Effector CD8-positive, alpha-beta T cell (primary cell): ENCODE data around the gene NFE2L1.
"Not testable (repeated sequence)": the region's sequence is repeated elsewhere in the genome, so short reads cannot be mapped to it uniquely, and the experiment has no call there.

Experiments used
- DNase-seq: peaks from one replicate; lab custom pipeline; 2025; lab: John Stamatoyannopoulos, UW

Gene NFE2L1

DNA sequence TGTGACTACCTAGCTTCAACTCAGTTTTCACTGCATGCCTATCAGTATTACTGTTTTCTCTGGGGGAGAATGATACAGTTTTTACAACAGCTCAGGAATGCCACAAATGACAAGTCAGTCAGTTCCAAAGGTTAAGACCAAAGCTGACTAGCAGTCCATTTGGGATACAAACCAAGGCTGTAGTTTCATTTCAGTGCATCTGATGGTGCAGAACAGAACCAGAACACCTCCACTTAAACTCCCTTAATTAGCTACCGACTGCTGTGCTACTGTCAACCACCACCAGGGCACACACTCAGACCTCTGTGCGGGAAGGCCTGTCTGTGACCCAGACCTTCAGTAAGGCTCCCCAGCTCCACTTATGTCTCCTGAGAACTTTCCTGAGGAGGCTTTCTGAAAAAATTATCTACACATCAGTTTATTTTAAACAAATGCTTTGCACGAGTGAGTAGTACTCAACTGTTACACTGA is 20.4 kb downstream of the NFE2L1 start:
- DNase-seq = no peak

DNA sequence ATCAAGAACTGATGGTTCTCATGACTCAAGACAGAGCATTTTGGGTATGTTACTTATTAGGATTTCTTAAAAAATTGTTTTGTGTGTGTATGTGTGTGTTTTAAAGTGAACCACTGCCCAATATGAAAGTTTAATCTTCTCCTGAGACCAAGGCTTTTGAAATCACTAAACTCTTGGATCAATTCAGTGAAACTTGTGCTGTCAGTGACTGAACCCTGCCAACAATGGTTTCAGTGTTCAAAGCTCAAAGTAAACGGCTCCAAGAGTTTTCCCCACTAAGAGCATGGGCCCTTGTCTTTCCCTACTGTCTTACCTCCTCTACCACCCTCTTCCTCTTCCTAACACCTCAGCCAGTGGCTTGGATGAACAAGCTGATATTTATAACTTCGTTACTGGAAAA is 22.0 kb downstream of the NFE2L1 start:
- DNase-seq = no peak

DNA sequence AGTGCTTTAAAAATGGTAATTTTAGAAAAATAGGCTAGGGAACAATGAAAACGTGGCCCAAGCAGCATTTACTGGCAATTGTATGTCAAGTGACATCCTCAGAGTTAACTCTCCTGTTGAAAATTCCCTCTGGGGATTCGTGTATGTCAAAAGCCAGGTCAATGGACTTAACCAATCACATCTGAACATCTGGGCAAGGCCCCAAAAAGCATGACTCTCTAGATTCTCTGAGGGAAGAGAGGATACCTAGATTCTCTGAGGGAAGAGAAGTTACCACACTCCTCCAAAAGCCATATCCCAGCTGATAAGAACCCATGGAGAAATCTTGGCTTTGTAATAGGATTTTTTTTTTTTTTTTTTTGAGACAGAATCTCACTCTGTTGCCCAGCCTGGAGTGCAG is 23.5 kb downstream of the NFE2L1 start:
- DNase-seq = no peak

DNA sequence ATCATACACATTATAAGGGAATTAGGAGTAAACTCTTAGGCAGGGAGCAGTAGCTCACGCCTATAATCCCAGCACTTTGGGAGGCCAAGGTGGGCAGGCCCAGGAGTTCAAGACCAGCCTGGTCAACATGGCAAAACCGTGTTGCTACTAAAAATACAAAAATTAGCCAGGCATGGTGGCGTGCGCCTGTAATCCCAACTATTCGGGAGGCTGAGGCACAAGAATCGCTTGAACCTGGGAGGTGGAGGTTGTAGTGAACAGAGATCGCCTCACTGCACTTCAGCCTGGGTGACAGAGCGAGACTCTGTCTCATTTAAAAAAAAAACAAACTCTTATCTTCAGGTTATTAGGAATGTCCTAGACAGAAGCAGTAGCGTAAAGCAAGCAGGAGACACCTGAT is 24.7 kb downstream of the NFE2L1 start:
- DNase-seq = not testable (repeated sequence)

DNA sequence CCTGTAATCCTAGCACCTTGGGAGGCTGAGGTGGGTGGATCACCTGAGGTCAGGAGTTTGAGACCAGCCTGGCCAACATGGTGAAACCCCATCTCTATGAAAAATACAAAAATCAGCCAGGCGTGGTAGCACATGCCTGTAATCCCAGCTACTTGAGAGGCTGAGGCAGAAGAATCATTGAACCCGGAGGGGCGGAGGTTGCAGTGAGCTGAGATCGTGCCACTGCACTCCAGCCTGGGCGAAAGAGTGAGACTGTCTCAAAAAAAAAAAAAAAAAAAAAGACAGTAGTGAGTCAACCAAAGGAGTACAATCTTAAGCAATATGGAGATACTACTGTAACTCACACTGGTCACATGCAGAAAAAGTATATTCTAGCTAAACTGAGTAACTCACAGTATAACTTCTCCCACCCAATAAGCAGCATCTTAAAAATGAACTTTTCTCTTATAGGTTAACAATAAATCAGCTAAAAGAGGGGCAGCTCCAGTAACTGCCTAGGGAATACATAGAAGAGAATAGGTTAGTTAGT is 25.5 kb downstream of the NFE2L1 start:
- DNase-seq = not testable (repeated sequence)

DNA sequence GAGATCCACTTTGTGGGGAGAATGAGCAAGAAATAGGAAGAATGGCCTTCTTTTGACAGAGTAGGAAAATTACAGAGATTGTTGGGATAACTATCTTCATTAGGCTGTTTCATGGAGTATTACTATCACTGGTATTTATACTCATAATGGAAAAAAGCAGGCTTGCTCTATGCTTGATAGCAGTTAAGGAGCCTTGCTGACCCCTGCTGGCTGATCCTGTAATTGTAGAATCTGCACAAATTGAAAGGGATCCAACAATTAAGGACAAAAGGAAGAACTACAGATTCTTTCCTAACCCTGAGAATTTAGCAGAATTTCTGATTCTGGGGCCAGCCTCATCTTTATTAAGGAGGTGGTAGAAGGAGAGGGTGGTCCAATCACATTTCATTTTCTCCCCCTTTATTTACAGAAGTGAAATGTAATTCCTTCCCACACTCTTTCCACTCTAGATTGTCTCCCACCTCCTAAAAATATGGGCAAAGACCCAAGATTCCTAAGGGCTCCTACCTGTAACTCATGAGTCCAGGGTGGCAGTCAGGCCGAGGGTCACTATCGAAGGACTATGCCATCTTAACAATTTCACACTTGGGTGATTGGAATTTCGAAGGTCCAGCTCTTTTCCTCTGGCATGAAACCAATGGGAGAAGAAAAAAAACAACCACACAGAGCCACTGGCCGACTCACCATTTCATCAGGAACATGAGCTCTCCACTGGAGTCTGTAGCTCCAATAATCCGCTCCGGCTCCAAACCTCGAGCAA is 26.3 kb downstream of the NFE2L1 start:
- peak; percentile 63 for DNase-seq

DNA sequence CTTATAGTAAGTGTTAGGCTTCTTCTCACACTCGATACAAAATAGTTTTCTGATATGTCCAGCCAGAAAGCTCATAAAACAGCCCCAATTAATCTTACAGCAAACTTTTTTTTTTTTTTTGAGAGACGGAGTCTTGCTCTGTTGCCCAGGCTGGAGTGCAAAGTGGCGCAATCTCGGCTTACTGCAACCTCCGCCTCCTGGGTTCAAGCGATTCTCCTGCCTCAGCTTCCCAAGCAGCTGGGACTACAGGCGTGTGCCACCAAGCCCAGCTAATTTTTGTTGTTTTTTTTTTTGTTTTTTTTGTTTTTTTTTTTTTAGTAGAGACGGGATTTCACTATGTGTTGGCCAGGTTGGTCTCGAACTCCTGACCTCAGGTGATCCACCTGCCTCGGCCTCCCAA is 29.0 kb downstream of the NFE2L1 start:
- DNase-seq = not testable (repeated sequence)

DNA sequence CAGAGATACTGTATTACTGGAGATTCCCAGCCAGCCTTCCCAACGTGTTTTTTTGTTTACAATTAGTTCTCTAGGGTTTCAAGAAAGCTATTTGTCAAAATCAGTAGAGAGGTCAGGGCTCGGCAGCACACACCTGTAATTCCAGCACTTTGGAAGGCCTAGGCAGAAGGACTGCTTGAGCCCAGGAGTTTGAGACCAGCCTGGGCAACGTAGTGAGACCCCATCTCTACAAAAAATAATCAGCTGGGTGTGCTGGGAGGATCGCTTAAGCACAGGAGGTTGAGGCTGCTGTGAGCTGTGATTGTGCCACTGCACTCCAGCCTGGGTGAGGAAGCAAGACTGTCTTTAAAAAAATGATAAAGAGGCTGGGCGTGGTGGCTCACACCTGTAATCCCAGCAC is 33.7 kb downstream of the NFE2L1 start:
- no peak for DNase-seq

DNA sequence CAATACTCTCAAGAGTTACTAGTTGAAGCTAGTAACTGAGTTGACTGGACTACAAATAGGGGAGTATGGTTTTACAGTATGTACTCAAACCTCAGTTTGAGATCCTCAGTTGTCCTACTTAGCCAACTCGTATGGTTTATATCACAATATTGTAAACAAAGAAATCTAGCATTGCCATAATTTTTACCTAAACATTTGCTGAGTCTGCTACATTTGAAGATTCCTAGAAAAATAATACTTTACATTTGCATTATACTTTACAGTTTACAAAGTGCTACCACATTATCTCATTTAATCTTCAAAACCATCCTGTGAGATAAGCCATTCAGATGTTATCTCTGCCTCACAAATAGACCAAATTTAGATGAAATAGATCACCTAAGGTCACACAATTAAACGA is 36.8 kb downstream of the NFE2L1 start:
- DNase-seq = no peak

DNA sequence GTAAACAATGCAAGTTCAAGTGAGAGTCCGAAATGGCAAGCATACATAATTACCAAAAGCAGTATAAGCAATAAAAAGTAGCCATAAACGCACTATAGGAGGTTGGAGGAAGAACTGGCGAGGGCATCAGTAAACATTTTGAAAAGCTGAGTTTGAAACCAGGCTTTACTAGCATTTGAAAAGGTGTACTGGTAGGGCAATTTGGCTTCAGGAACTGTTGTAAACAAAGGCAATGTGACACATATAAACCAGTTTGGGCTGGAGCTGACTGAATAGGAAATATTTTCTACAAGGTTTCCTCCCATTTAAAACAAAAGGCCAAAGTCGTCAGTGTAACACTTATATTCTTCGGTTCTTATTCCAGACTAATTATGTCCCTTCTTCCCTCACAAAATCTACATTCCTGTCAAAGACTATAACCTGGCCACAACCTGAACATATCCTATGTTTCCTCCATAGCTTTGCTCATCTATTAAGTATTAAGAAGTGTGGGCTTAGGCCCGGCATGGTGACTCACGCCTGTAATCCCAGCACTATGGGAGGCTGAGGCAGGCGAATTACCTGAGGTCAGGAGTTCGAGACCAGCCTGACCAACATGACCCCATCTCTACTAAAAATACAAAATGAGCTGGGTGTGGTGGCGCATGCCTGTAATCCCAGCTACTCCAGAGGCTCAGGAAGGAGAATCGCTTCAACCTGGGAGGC is 45.3 kb downstream of the NFE2L1 start:
- DNase-seq = no peak

DNA sequence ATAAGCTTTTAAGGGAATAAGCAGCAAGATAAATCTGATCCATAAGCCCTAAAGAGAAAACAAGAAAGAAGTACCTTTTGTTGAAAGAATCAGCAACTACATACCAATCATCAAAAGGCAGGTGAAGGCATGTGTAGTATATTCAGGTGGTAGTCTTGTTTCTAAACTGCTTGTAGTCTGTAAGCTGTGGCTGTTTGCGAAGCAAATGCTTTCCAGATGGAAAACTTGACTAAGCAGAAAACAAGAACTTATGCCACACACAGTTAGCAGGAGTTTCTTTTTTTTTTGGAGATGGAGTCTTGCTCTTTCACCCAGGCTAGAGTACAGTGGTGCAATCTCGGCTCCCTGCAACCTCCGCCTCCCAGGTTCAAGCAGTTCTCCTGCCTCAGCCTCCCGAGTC is 47.5 kb downstream of the NFE2L1 start:
- no peak for DNase-seq

DNA sequence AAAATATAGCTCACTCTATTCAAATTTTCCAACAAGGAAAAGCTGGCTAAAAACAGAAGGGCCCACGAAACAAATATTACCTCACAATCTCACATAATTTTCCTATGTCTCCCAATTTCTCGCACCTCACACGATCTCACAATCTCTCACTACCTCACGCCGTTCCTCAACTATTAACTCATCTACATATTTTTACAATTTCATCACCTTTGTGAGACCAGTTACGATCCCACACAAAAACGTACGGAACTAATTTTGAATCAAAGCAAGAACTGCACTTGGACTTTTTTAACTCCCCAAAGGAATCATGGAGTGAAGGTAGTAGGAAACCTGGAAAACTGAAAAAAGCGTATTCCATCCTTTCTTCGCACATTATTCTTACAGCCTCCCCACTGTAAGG is 52.0 kb downstream of the NFE2L1 start:
- no peak for DNase-seq

DNA sequence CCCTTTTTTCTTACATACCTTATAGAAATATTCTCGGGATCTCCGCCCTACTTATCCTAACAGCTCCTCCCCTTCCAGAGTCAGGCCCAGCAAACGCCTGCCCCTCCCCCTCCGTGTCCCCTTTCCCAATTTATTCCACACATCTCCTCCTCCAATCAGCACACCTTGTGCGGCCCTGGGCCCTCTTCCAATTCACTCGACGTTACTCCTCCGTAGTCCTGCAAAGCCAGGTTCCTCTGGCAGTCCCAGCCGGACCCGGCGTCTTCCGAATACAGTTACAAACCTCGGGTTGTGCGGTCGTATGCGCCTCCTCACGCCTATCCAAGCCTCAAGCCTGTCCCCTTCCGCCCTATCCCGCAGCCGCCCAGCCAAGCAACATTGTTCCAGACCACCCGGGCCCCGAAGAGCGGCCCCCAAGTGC is 52.4 kb downstream of the NFE2L1 start:
- DNase-seq = no peak

DNA sequence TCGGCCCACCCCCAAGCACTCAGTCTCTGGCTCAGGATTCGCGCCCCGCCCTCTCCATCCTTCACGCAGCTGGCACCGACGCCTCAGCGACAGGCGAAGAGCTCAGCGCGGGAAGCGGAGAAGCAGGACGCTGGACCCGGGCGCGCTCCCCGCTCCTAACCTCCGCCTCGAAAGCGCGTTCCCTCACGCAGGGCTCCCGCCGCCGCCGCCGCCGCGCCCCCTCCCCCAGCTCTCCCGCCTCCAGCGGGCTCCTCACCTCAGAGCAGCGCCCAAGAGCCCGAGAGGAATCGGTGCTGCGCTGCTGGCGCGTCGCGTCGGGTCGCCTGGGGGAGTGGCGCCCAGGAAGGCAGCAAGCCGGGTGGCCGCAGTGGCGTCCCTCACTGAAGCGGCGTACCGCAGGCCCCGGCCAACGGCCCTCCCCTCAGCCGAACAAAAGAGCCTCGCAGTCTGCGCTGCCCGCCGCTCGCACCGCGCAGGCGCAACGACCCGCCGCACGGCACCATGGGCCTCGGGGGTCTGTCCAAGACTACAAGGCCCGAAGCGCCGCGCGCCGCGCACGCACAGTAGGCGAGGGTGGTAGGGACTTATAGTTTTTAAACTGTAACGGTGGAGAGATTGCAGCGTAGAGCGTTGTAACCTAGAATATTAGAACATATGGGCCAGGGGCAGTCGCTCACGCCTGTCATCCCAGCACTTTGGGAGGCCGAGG is 53.0 kb downstream of the NFE2L1 start, which contains the start of gene CBX1:
CBX1 (minus strand) TSS at position 467 of the 709 bp plus-strand sequence. CDS start 24,474 bp downstream, outside the sequence.
- peak; percentile 84 for DNase-seq

DNA sequence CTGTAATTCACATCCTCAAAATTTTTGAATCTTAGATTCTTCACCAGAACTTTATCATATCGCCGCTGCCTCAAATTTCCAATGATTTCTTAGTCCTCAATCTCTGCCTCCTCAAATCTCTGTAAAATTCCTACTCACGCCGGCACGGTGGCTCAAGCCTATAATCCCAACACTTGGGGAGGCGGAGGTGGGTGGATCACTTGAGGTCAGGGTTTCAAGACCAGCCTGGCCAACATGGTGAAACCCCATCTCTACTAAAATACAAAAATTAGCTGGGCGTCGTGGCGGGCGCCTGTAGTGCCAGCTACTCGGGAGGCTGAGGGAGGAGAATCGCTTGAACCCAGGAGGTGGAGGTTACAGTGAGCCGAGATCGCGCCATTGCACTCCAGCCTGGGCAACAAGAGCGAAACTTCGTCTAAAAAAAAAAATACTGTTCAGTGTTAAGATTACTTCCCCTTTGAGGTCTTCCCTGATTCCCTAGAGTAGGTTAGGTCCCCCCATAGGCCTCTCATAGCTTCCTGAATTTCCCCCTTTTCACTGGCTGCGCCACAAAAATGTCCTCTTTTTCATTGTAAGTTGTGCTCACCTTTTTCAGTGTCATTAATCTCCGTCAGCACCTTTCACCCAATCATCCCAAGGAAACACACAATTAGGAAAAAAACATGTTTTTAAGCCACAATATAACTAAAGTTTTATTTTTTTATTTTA is 54.0 kb downstream of the NFE2L1 start:
- DNase-seq = no peak

DNA sequence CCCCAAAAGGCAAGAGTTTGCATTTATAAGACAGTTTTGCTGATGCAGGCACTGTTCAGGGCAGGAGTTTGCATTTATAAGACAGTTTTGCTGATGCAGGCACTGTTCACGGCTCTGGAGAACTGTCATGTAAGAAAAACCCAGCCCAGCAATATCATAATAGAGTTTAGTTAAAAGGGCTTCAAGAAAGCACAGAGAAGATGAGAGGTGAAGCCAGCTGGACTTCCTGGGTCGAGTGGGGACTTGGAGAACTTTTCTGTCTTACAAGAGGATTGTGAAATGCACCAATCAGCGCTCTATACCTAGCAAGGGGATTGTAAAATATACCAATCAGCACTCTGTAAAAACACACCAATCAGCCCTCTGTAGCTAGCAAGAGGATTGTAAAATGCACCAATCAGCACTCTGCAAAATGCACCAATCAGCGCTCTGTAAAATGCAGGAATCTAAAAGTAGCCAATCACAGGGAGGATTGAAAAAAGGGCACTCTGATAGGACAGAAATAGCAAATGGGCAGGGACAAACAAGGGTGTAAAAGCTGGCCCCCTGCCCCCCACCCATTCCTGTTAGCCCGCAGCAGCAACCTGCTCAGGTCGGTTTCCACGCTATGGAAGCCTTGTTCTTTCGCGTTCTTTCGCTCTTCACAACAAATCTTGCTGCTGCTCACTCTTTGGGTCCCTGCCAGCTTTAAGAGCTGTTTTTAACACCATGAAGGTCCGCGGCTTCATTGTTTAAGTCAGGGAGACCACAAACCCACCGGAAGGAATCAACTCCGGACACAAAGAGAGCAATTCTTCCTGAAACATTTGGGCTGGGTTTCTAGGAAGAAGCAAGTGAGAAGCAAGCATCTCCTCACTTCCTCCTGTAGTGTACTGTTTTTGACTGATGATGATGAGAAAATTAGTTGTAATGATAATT is 54.9 kb downstream of the NFE2L1 start:
- peak; percentile 2 for DNase-seq

DNA sequence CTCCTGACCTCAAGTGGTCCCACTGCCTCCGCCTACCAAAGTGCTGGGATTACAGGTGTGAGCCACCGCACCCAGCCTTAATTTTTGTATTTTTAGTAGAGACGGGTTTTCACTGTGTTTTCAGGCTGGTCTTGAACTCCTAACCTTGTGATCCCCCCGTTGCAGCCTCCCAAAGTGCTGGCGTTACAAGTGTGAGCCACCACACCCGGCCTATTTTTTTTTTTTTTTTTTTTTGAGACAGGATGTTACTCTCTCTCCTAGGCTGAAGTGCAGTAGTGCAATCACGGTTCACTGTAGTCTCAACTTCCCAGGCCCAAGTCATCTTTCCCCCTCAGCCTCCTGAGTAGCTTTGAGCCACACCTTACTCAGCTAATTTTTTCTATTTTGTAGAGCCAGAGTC is 56.3 kb downstream of the NFE2L1 start:
- DNase-seq = no peak

DNA sequence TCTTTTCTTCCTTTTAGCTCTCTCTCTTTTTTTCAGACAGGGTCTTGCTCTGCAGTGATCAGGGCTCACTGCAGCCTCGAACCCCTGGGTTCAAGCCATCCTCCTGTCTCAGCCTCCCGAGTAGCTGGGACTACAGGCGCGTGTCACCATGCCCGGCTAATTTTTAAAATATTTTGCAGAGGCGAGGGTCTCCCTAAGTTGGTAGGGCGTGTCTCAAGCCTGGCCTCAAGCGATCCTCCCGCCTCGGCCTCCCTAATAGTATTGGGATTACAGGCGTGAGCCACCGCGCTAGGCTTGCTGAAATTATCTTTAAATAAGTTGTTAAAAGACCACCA is 58.6 kb downstream of the NFE2L1 start:
- DNase-seq = no peak

DNA sequence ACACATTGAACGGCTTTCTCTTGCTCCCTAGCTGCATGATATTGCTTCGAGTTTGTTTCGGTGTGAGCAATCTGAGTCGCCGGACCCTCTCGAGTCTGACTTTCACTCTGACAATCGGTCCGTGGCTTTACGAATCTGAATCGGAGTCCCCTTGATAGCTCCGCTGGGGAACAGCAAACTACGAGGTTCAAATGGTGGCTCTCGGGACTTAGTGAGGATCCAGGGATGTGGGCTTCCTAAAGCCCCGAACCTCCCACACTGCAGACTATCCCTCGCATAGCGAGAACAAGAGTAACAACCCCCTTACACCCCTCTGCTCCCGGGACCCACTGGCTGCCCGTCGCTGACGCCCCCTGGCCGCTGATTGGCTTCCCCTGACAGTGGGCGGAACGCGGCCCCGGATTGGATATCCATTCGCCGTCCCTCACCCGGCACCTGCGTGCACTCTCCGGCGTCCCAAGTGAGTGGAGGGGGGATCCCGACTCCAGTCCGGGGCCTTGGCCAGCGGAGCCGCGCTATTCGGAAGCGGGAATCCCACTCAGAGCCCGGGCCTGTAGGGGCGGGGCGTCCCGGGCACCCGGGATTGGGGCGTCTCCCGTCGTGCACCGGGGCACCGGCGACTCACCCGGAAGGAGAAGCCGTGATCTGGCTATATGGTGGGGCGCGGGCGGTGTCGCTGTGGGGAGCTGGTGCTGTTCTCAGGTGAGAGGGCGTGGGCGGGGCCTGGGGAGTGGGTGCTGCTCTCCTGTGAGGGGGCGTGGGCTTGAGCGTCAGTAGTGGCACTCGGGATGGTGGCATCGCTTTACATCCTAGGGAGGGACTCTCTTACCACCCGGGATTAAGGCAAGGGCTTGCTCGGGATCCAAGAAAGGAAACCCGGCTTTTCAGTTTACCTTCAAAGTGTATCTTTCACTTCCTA is 59.2 kb downstream of the NFE2L1 start, which contains the start of gene SNX11:
SNX11 (plus strand) TSS at position 630 of the 919 bp plus-strand sequence. CDS start 4,278 bp downstream, outside the sequence.
- peak; percentile 93 for DNase-seq
